ENCODE results near the gene COL1A2. TPM values are rescaled to one million over a fixed set of nuclear protein-coding genes. Genes with fewer than 3 reads are reported as not detected.

COL1A2 gene
- total RNA-seq, 1 donor from 2014 or later, result 3.9 TPM

DNA sequence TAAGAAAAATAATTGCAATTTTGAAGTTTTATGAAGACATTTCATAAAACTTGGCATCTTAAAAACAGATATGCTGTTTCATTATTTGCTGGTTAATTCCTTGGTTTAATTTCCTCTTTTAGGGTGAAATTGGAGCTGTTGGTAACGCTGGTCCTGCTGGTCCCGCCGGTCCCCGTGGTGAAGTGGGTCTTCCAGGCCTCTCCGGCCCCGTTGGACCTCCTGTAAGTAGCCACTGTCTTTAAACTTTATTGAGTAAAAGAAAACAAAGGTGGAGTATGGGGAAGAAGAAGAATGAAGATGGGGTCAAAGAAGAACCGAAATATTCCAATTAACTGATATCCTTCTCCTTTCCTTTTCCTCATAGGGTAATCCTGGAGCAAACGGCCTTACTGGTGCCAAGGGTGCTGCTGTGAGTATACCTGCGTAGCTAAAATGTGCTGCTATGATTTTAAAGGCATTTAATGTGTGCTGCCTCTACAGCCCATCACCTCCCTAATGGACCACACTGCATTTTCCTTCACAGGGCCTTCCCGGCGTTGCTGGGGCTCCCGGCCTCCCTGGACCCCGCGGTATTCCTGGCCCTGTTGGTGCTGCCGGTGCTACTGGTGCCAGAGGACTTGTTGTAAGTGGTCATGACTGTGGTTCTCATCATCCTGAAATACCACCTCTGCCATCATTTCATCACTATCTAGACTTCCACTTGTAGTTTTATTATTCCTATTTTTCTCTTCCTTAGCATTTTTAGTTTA lies 14.7 kb downstream of the COL1A2 start:
- intact Hi-C loops (cut with micrococcal nuclease), result no loop called here

DNA sequence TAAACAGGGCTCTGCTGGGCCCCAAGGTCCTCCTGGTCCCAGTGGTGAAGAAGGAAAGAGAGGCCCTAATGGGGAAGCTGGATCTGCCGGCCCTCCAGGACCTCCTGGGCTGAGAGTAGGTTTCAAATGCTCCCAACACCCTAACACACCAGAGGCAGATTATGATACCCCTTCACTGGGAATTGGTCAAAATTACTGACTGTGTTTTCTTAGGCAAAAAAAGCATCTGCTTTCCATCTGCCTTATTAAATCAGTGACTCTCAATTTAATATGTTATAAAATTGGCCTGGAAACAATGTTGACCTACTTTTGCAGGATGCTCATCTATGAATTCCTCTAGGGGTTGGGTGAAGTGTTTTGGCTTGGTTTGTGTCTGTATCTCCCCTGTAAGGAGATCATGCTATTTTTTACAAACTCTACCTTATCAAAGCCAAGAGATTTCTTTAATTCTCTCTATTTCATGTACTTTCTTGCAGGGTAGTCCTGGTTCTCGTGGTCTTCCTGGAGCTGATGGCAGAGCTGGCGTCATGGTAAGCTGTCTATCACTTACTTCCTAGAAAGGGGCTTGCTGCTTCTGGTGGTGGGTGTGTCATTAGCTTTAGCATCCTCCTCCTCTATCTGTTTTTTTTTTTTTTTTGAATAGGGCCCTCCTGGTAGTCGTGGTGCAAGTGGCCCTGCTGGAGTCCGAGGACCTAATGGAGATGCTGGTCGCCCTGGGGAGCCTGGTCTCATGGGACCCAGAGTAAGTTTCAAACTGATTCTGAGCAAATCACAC lies 15.9 kb downstream of the COL1A2 start:
- intact Hi-C loops (cut with micrococcal nuclease), result no loop called here

DNA sequence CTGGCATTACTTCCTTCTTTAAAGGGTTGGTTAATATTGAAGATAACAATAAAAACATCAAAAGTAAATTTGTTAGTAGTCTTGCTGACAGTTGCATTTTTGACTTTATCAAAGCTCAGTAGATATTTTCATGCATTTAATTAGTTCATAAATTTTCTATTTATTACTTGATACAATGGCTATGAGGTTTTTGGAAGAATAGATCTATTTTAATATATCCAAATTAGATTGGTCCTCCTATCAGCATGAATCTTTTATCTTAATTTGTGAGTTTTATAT lies 16.4 kb downstream of the COL1A2 start:
- intact Hi-C loops (cut with micrococcal nuclease), result no loop called here

DNA sequence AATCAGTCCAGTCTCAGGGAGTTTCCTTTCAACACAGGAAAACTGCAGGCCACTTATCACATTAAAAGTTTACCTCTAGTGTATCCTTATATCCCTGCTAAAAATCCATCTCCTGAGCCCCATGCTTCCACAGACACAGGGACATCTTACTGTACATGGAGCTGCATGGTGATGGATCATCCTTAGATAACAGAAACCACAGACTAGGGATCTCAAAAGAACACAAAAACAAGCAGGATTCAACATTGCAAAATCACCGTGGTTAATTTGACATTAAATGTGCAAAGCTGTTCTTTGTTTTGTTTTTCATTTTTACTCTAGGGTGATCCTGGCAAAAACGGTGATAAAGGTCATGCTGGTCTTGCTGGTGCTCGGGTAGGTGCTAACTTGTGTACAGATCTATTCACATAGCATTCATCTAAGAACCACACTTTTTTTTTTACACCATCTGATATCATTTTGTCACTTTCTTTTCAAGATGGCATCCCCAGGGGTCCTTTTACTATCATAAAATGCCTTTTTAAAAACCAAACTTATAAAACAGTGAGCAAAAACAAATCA lies 18.1 kb downstream of the COL1A2 start:
- intact Hi-C loops (cut with micrococcal nuclease), result no loop called here

GRCh38 chr7:94414481-94414880 lies 19.8 kb downstream of the COL1A2 start:
- intact Hi-C loops (cut with micrococcal nuclease), result no loop called here

GRCh38 chr7:94414980-94415379 lies 20.3 kb downstream of the COL1A2 start:
- intact Hi-C loops (cut with micrococcal nuclease), result no loop called here

DNA sequence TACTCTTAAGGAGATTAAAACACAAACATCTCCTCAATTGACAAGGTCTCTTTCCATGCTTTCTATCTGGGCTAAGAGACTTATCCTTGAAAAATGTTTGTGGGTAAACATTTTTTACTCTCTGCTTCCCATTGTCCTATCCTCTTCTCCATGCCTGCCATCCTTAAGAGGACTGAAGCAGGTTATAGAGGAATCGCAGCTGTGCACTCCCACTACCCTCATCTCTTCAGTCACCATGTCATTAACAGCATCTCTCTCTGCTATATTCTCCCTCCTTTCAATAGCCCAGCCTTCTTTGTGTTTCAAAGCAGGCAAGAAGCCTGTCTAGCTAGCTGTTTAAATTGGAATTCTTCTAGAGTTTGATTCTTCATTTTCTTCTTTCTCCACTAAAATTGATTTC lies 22.6 kb downstream of the COL1A2 start:
- intact Hi-C loops (cut with micrococcal nuclease), result no loop called here

DNA sequence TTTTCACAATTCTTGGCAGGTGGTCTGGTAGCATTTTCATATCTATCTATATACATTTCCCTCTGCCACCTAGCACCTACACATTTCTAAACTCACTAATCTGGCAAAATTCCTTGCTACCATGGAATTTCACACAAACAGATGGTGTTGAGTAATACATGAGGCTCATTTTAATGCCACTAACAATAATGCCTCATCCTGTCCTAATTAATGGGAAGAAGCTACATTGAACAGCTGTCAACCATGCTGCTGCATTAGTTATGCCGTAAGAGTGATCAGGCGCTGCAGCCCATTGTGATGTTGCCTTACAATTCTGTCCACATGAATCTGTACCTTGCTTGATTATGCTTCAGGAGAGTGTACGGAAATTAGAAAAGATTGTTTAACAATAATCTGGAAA lies 23.2 kb downstream of the COL1A2 start:
- intact Hi-C loops (cut with micrococcal nuclease), result no loop called here

DNA sequence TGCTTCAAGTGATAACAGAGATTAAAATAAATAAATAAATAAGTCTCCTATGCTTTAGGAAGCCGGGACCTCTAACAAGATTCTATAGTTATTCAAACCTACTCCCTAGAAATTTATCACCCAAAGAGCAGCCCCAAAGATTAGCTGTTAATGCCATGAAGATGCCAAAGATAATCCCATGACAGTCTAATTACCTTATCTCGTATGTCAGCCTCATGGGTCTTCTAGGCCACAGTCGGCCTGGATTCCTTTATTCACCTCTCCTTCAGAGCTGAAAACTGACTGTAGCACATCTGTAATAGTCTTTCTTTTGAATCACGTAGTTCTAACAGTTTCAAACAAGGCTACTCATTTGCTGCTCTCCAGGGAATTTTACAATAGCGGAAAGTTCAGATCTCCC lies 24.2 kb downstream of the COL1A2 start:
- intact Hi-C loops (cut with micrococcal nuclease), result no loop called here

GRCh38 chr7:94420328-94420727 lies 25.6 kb downstream of the COL1A2 start:
- intact Hi-C loops (cut with micrococcal nuclease), result no loop called here

GRCh38 chr7:94421681-94422080 lies 27.0 kb downstream of the COL1A2 start:
- intact Hi-C loops (cut with micrococcal nuclease), result no loop called here

- intact Hi-C loops (cut with micrococcal nuclease), result no loop called here
Measured at GRCh38 chr7:94422136-94422535, 27.4 kb downstream of the COL1A2 start.

DNA sequence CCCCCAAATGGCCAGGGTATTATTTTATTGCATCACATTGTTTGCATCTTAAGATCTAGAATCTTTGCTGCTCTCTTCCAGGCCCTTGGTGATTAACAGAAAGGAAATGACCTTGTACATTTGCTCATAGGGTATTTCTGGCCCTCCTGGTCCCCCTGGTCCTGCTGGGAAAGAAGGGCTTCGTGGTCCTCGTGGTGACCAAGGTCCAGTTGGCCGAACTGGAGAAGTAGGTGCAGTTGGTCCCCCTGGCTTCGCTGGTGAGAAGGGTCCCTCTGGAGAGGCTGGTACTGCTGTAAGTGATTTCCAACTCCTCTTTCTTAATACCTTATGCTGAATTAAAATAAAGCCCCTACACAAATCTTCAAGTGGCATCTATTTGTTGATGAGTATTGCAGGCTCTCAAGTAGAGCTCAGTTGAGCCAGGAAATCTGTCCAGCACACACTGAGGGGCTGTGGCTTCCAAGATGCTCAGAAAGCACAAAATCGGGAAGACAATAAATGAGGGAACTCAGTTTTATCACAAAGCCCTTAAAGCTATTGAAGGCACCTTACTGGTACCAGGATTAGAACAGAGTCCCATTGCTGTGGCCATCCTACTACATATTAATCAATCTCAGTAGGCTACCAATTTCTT lies 28.2 kb downstream of the COL1A2 start:
- intact Hi-C loops (cut with micrococcal nuclease), result no loop called here

- intact Hi-C loops (cut with micrococcal nuclease), result no loop called here
Measured at GRCh38 chr7:94423863-94424735, 29.4 kb downstream of the COL1A2 start.

- intact Hi-C loops (cut with micrococcal nuclease), result no loop called here
Measured at GRCh38 chr7:94425546-94425945, 30.9 kb downstream of the COL1A2 start.

DNA sequence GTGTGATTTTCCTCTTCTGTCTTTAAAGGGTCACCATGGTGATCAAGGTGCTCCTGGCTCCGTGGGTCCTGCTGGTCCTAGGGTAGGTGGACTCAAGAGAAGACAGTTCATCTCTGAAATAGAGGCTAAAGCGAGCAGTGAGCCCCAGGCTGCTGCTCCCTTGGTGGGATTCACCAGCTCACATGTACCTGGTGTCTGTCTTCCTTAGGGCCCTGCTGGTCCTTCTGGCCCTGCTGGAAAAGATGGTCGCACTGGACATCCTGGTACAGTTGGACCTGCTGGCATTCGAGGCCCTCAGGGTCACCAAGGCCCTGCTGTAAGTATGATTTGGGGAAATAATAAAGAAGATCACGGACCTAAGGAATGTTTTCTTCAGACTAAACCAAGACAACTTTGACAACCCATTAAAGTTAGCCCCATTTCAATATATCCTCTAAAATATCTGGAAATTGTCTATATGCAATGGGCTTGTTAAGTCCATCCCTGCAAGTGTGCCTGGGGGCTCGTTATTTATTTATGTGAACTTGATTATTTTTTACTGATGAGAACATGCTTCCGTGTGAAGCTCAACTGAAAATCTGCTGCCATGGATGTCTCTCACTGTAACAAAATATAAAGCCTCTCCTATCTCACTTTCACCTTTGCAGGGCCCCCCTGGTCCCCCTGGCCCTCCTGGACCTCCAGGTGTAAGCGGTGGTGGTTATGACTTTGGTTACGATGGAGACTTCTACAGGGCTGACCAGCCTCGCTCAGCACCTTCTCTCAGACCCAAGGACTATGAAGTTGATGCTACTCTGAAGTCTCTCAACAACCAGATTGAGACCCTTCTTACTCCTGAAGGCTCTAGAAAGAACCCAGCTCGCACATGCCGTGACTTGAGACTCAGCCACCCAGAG lies 32.5 kb downstream of the COL1A2 start:
- intact Hi-C loops (cut with micrococcal nuclease), result no loop called here

DNA sequence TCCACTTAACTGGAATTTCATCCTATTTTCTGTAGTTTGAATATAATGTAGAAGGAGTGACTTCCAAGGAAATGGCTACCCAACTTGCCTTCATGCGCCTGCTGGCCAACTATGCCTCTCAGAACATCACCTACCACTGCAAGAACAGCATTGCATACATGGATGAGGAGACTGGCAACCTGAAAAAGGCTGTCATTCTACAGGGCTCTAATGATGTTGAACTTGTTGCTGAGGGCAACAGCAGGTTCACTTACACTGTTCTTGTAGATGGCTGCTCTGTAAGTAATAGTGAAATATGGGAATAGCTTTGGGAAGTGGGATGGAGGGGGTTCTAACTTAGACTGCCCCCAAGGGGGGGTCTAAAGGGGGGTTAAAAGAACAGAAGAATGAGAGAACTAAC lies 34.5 kb downstream of the COL1A2 start:
- intact Hi-C loops (cut with micrococcal nuclease), result no loop called here

DNA sequence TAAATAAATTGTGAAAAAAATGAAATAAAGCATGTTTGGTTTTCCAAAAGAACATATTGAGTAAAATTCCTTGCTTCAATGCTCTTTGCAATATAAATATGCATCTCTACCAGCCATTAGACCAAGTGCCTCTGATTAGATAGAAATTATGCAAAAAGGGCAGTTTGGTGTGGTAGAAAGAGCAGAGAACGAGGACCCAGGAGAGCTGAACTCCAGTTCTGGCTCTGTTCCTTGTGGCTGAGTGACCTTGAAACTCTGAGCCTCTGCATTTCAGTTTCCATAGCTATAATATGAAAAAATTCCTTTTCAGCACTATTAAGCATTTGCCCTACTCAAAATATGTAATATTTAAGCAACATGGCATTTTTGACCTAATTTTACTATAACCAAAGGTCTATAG lies 36.5 kb downstream of the COL1A2 start:
- intact Hi-C loops (cut with micrococcal nuclease), result no loop called here

DNA sequence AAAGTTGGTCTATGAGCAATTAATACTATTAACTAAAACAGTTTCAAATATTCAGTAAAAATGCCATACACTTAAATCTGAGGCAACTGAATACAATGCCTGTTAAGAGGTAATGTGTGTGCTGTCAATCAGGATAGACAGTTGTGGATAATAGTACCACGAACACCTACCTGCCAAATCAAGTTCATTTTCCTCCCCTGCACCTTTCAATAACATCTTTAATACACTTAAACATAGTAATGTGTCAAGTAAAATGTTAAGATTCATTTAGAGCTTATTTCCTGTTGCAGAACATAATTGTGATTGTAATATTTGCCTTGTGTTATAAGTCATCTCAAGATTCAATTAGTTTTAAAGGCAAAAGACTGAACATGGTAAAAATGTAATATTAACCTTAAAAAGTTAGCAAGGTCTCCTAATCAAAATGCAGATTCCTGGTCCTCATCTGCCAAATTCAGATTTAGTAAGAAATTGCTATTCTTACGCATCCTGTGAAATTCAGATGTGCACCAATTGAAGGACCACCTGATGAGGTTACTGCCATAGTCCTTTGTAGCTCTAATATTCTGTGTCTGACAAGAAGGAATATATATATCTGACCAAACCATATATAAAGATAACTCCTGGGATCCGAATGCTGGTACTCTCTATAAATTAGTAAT lies 37.1 kb downstream of the COL1A2 start:
- intact Hi-C loops (cut with micrococcal nuclease), result no loop called here

DNA sequence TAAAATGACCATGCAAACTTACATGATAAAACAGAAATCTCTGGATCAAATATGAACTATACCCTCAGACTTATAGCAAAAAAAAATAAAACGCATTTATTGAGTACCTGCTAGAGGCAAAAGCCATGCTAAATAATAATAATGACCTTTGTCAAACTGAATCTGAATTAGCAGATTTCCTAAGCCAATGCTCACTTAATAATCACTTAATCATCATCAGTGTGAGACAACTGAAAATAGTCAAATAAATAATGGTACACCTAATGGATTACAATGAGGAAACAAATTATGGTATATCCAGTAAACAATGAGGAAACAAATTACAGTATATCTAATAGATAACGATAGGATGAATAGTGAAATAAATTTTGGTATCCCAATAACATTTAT lies 37.6 kb downstream of the COL1A2 start:
- intact Hi-C loops (cut with micrococcal nuclease), result no loop called here

Measured in T-helper 1 cell treated with Interleukin-12 subunit alpha and Interleukin-12 subunit beta and Interleukin-4 antibody, amounts not matched to agents 30 ng/mL and 1 ng/mL, for 36 hours (primary cell).